GM19397 (cell line): ENCODE measurements around the gene ARSA.
"Not testable (repeated sequence)": the region's sequence is repeated elsewhere in the genome, so short reads cannot be mapped to it uniquely, and the experiment has no call there.

Experiments
- ATAC-seq: cut with Tn5 transposase; IDR thresholded peaks from one replicate; pipeline ENCODE4 v1.9.1; 2021; ENCODE audit warnings: mild to moderate bottlenecking, moderate library complexity; ENCODE audit not compliant: unreplicated experiment

The ARSA gene

DNA sequence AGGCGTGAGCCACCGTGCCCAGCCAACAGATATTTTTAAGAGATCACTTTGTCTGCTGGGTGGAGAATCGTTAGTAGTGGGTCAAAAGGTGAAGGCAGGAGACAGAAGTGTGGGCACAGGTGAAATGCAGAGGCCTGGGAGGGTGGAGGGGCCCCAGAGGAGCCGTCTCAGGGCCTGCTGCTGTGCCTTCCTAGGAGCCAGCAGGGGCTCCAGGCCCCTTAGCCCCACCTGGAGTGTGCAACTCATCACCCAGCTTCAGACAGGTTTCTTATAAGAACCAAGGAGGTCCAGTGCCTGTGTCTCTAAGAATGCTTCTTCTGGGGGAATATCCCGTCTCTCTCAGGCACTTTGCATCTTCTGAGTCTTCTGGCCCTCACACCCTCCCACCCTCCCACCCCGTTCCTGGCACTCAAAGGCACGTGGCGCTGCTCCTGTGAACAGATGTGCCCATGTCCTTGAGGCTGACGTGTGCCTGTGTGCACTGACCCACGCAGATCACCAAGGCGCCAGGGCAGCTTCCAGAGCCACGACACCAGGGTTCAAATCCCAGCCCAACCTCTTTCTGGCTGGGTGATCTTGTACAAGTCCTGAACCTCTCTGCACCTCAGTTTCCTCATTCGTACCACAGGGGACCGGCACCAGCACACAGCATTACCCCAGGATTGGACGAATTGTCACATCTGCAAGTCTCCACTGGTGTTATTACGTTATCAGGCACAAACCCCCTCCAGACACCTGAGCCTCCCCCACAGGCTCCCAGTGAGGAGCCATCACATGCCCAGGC, 3.4 kb downstream of the ARSA start:
- ATAC-seq, result no peak

DNA sequence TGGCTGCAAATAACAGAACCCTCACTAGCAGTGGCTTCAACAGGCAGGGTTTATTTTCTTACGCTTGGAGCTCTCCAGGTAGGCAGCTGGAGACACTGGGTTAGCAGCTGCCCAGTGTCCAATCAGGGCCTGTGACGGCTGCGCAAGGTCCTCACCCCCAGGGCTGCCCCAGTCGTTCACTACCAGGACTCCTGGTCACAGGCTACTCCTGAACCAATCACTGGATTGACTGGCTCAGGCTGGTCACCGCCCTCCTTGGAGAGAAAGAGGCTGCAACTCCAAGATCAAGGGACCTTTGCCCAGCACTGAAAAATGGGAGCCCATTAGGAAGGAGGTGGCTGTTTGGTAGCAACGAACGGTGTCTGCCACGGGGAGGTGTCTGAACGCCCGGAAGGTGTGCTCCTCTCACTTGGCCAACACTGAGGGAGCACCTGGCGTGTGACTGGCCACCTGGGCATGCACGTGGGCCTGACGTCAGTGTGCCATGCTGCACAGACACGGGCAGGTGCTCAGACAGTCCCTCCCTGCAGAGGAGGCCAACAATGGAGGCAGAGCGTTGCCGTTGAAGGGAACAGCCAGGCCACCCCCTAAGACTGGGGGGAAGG, 5.1 kb downstream of the ARSA start:
- no peak for ATAC-seq

DNA sequence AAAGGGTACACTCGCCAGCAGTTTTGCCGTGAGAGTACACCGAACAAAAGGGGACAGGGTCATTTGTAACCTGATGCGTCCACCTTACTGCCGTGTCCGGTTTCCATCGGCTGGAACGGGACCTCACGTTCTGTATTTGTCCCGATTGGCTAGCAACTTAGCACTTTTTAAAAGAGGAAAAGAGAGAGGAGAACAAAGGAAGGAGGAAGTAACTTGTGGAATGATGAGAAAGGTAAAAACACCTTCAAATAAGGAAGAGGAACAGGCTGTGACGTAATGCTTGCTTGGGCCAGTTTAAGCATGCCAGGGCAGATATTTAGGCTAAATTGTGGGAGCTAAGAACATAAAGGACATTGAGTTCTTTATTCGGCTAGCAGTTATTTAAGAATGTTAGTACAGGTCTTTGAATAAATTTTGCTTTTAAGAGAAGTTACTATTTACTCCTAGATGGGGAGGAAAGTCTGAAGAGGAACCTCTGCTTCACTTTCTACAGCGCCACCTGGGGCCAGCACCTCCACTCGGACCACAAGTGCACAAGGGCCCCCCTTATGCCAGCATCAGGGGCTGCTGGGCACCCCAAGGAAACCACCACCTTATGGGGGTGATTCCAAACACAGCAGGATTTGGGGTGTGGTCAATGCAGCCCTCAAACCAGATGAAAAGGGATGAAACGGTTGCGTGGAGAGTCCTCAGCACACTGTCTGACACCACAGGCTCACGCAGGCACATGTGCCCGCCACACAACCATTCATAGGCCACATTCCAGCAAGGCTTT, 5.8 kb downstream of the ARSA start:
- ATAC-seq, result no peak

DNA sequence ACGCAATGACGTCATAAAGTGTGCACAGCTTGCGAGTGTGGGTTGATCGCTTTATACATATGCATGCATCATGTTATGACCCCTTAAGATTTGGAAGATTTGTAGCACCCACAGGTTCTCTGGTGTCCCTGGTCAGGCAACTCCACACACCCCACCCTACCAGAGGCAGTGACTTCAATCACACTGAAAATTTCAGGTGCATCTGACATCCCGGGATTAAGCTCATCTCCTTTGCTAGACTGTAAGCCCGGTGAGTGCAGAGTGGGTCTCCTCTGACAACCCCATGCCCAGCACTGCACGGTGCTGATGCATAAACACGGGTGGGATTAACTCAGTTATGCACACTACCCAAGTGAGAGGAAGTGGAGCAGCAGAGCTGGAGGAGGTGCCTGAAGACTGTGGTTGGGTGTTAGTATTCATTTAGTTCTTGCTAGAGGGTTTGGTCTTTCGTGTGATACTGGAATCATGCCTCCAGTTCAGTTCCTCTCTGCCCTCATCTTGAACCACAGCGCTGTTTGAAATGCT, 6.5 kb downstream of the ARSA start:
- no peak for ATAC-seq

DNA sequence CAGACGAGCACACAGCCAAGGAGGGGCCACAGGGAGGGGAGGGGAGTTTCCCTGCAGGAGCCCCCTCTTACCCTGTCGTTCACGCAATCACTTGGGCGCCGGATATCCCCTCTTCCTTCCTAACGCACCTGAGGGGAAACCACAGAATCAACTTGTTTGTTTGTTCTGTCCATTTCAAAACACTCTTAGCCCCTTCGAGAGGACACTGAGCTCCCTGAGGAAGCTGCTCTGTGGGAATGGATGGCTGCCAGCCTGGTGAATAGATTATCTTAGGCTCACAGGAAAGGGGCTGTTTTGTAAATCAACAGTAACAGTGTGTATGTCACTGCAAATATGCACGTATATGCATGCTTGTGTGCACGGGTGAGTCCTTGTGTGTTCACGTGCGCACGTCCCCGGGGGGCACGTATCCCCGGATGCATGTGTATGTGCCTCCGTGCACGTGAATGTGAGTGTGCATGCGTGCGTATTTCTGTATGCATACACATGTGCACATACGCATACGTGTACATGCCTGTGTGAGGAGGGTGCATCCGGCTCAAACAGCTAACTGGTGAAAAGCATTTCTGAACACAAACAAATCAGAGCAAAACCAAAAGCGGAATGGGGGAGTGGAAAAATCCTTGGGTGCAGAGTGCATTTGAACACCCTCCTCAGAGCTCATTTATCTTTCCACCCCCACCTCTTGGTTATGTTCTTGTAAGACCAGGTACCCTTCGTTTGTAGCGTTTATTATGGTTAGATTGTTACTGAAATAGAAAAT, 7.2 kb downstream of the ARSA start:
- ATAC-seq, result no peak

DNA sequence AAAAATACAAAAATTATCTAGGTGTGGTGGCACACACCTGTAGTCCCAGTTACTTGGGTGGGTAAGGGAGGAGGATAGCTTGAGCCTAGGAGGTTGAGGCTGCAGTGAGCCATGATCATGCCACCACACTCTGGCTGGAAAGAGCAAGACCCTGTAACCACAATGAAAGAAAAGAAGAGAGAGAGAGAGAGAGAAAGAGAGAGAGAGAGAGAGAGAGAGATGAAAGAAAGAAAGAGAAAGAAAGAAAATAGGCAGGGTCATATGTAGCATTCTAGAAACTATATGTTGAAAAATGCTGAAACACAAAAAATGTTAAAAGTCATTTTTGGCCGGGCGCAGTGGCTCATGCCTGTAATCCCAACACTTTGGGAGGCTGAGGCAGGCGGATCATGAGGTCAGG, 13.7 kb downstream of the ARSA start:
- ATAC-seq, result not testable (repeated sequence)

DNA sequence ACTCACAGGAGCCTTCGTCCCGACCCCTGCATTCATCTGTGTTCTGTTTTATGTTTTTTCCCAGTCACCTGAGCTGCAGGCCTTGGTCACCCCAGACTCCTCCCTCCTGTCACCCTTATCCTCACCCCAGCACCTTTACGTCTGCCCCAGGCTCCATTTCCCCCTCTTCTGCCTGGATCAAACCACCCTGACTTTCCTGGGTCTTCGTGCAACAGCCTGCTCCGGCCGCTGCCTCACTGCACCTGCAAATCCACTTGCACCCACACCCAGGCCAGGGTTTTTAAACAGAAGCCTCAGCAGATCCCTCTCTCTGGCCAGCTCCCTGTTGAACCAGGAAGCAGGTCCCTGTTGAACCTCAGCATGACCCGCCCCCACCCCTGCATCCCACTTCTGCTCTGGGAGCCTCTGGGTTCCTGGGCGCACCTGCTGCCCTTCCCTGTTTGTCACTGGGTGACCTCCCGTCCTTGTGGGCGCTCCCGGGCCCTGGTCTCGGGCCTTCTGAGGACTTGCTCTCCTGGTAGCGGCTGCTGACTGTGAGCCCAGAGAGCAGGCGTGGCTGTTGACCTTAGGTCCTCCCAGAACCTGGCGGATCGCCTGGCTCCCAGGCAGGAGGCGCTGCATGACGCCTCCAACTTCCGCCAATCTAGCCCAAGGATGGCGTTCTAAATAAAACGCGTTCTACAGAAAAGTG, 14.5 kb downstream of the ARSA start:
- no peak for ATAC-seq

DNA sequence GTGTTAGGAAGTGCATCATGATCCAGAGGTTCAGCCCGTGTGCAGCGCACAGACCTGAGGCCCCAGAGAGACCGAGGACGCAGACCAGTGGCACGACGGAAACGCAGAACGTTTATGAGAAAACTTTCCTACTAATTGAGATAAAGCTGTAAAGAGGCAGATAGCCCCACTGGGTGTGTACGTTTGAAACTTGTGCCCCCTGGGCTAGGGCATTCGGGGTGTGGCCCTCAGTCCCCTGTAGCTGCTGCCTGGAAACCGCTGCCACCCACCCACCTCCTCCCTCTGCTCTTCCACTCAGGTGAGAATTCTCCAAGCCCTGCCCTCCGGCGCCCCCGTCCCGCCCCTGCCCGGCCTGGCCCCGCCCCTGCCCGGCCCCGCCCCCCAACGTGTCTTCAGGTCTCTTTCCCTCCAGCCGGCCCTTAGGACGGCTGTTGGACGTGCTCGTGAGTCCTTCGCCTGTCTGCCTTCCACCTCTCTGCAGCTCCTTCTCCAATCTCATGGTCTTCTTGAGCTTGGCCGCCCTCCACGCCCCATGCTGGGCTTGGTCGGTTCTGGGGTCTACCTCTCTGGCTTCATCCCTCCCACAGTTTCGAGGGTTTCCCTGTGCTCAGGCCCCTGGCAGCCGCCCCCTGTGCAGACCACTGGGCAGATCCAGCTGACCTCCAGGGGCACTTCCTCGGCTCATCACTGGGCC, 15.3 kb downstream of the ARSA start:
- ATAC-seq, result no peak

DNA sequence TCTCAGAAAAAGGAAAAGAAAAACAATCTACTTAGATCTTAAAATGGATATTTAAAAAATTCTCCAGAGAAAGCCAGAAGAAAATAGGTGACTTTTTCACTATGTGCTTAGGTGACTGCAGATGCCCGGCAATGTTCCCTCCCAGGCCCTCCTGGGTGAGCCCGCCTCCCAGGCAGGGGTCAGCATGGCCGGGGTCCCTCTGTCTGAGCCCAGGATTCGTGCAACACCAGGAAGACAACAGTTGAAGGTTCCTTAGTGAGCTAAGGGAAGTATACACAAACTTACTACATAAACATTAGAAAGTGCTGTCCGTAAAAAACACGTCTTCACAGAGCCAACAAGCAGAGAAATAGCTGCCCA, 15.8 kb downstream of the ARSA start:
- no peak for ATAC-seq

DNA sequence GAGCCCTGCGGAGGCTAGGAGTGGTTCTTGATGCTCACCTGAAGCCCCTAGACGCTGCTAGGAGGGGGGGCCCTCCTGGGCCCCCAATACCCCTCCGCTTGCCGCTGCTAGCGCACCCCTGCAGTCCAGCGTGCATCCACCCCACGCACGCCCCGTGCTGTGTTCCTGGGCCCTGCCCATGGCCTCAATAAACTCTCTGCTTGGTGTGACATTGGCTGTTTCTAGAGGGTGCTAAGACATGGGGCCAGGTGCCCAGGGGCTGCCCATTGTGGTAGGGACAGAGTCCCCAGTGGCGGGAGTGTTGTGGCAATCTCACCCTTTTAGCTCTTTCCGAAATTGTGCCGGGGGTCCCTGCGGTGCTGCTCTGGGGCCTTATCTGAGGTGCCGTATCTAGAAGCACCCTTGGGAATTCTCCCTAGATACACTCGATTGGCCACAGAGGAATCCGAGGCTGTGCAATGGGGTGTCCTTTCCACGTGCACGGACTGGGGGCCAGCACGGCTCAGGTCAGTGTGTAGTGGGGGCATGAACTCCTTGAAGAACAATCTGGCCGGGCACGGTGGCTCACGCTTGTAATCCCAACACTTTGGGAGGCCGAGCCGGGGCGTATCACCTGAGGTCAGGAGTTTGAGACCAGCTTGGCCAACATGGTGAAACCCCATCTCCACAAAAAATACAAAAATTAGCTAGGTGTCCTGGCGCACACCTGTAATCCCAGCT, 16.5 kb downstream of the ARSA start:
- ATAC-seq, result no peak

DNA sequence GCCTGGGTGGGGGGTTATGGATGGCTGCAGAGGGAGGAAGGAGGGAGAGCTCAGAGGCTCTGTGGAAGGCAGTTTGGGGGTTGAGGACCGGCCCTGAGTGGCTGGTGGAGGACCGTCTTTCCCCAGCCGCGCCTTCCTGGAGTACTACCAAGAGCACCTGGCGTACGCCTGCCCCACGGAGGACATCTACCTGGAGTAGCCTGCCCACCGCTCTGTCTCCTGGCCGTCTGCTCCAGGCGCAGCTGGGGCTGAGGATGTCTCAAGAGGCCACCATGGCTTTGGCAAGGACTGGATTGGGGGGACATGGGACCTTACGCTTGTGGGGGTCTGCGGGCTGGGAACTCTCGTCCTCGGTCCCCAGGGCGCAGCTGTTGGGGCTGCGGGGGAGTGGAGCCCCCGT, 17.4 kb downstream of the ARSA start:
- no peak for ATAC-seq

DNA sequence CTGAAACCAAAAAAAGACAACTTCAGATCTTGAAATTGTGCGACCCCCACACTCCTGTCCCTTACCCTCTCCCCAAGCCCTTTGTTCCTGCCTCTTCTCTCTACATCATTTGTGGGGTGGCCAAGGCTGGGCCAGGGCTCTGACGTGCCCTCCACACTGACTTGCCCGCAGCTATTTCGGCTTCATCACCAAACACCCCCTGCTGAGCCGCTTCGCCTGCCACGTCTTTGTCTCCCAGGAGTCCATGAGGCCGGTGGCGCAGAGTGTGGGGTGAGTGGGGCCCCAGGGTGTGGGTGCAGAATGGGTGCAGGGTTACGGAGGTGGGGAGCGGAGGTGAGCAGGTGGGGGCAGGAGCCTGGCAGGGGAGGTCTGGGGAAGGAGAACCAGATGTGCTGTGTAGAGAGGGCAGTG, 17.9 kb downstream of the ARSA start:
- ATAC-seq, result no peak

DNA sequence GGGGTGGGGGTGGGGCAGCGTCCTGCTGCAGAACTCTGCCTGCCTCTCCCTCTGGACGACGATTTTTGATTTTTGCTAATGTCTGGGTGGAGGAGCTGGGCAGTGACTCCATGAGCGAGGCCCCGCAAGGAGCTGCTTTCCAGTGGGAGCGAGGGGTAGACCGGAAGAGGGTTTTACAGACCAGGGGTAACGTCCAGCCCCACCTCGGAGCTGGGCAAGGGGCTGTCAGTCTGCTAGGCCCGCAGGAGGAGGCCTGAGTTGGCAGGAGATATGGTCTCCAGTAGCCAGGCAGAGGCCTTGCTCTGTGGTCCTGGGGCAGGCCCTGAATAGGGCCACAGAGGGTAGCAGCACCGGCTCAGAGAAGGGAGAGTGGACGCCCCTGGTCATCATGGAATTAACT, 18.4 kb downstream of the ARSA start:
- ATAC-seq, result no peak

DNA sequence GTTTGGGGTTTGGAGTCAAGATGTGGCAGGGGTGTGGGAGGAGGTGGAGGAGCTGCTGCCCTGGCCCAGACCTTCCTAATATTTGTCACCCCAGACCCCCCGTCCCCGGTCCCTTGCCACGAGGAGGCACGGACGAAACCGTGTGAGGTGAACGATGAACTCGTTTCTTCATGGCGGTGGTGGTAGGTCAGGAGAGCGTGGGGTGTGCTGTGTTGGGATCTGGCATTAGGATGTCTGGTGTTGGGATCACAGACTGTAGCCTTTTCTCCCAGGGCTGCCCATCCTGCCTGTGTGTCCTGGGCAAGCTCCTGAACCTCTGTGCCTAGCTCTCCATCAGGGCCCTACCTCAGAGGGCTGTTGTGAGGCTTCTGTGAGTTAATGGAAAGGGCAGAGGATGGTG, 19.0 kb downstream of the ARSA start:
- no peak for ATAC-seq

DNA sequence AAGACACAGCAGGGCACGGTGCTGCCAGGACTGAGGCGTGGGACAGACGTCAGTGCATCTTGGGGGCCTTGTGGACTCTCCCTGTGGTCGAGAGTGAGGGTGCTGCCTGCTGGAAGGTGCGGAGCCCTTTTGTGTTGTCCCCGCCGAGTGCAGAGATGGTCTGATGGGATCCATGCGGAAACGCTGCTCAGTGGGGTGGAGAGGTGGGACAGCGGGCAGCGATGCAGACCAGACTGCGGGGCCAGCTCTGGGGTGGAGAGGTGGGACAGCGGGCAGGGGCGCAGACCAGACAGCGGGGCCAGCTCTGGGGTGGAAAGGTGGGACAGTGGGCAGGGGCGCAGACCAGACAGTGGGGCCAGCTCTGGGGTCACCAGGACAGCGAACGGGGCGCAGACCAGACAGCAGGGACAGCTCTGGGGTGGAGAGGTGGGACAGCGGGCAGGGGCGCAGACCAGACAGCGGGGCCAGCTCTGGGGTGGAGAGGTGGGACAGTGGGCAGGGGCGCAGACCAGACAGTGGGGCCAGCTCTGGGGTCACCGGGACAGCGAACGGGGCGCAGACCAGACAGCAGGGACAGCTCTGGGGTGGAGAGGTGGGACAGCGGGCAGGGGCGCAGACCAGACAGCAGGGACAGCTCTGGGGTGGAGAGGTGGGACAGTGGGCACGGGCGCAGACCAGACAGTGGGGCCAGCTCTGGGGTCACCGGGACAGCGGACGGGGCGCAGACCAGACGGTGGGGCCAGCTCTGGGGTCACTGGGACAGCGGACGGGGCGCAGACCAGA, 19.7 kb downstream of the ARSA start:
- ATAC-seq, result not testable (repeated sequence)

DNA sequence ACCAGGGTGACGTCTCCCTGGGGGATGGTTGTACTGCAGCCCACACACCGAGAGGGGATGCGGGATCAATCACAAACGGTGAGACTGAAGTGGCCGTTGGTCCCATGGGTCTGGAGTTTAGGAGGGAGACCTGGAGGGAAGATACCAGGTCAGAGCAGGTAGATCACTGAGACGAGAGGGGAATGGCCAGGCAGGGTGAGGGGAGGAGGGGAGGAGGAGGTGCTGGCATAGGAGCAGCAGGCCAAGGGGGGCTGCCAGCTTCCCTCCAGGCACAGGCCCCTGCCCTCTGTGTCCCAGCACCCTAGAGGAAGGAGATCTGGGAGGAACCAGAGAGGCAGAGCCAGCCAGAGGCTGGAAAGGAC, 20.3 kb downstream of the ARSA start:
- no peak for ATAC-seq

DNA sequence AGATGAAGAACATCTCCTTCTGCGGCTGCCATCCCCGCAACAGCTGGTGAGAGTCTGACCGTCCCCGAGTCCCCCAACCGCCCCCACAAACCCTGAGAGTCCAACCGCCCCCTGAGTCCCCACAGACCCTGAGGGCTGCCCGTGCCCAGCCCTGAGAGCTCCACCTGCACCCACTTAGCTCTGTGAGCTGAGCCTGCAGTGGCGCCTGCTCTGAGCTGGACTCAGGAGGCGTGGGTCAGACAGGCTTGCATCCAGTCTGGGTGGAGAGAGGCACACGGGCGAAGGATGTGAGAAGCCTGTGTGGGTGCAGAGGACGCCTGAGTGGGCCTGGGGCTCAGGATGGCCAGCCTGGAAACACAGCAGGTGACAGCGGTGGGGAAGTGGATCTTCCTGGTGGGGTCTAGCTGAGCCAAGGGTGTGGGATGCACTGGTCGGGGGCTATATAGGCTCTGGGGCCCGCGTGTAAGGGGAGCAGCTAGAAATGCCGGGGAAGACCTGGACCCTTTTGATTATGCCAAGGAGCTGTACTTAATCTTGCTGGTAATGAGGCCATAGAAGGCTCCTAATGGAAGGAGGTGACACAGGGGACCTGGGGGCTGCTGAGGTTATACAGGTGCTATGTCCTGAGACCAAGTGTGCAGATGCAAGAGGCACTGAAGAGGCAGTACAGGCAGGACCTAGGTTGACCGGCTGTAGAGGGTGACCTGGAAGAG, 20.9 kb downstream of the ARSA start:
- ATAC-seq, result no peak
